GM12878 (cell line): ENCODE results near the gene GPR31. TPM values are rescaled to one million over a fixed set of nuclear protein-coding genes. Genes with fewer than 3 reads are reported as not detected.

Source experiments
- CBFB ChIP-seq: IDR thresholded peaks from 2 replicates; pipeline ENCODE4 v1.6.1; 2016; ENCODE audit warnings: antibody characterized with exemption, low read depth
- CREB1 ChIP-seq: IDR thresholded peaks from 2 replicates; pipeline ENCODE4 v1.6.1; 2012; ENCODE audit warnings: low read depth, mild to moderate bottlenecking, inconsistent platforms
- ELK1 ChIP-seq: IDR thresholded peaks from 2 replicates; pipeline ENCODE4 v1.6.1; 2012; ENCODE audit warnings: low read depth, low read length, improper control_type of control experiment
- HDAC2 ChIP-seq: fragments of 200-600 bp; sonication (generic); IDR thresholded peaks from 2 replicates; pipeline ENCODE4 v1.6.1; 2017
- HDGF ChIP-seq: fragments of 450-650 bp; IDR thresholded peaks from 2 replicates; pipeline ENCODE4 v1.6.1; 2016; ENCODE audit warnings: antibody characterized with exemption
- IKZF2 ChIP-seq, 2 experiments: fragments of 450-650 bp; IDR thresholded peaks; 2 replicates each; pipeline ENCODE4 v1.6.1; 2017; ENCODE audit warnings: mild to moderate bottlenecking in 2 of 2, moderate library complexity in 2 of 2
- JUNB ChIP-seq: IDR thresholded peaks from 2 replicates; pipeline ENCODE4 v1.6.1; 2016; ENCODE audit warnings: antibody characterized with exemption, mild to moderate bottlenecking
- KAT2A ChIP-seq: conservative IDR thresholded peaks from 2 replicates; pipeline ENCODE4 v1.6.1; 2011; ENCODE audit warnings: low read depth, low read length; ENCODE audit not compliant: control insufficient read depth
- MTA3 ChIP-seq: IDR thresholded peaks from 2 replicates; pipeline ENCODE4 v1.6.1; 2012; ENCODE audit warnings: low read length, inconsistent platforms, borderline replicate concordance
- PML ChIP-seq: IDR thresholded peaks from 2 replicates; pipeline ENCODE4 v1.6.1; 2012; ENCODE audit warnings: low read length, inconsistent platforms
- RB1 ChIP-seq: fragments of 450-650 bp; formaldehyde crosslinking; IDR thresholded peaks from 2 replicates; pipeline ENCODE4 v1.6.1; 2017; ENCODE audit warnings: mild to moderate bottlenecking, borderline replicate concordance
- RBBP5 ChIP-seq: fragments of 200-600 bp; sonication (generic); conservative IDR thresholded peaks from 2 replicates; pipeline ENCODE4 v1.6.1; 2016
- RELA ChIP-seq: fragments of 450-650 bp; IDR thresholded peaks from 2 replicates; pipeline ENCODE4 v1.8.0; 2014; ENCODE audit warnings: borderline replicate concordance; ENCODE audit not compliant: partially characterized antibody
- REST ChIP-seq: IDR thresholded peaks from 2 replicates; pipeline ENCODE4 v1.6.1; 2012; ENCODE audit warnings: mild to moderate bottlenecking, low read depth, low read length
- SMAD1 ChIP-seq: fragments of 450-650 bp; IDR thresholded peaks from 2 replicates; pipeline ENCODE4 v1.6.1; 2018; ENCODE audit warnings: mild to moderate bottlenecking, low read depth; ENCODE audit not compliant: partially characterized antibody
- SUZ12 ChIP-seq: fragments of 200-600 bp; sonication (generic); IDR thresholded peaks from one replicate; pipeline ENCODE4 v1.6.1; 2018; ENCODE audit warnings: antibody characterized with exemption, mild to moderate bottlenecking; ENCODE audit not compliant: unreplicated experiment
- USF1 ChIP-seq: IDR thresholded peaks from 2 replicates; pipeline ENCODE4 v1.6.1; 2011; ENCODE audit warnings: borderline replicate concordance, low read depth, mild to moderate bottlenecking, moderate library complexity, mixed read lengths, low read length; ENCODE audit not compliant: insufficient read depth; ENCODE audit errors: extremely low read length
- YBX1 ChIP-seq: fragments of 450-650 bp; IDR thresholded peaks from 2 replicates; pipeline ENCODE4 v1.6.1; 2016; ENCODE audit warnings: antibody characterized with exemption
- ZBTB40 ChIP-seq: fragments of 450-650 bp; IDR thresholded peaks from 2 replicates; pipeline ENCODE4 v1.6.1; 2016; ENCODE audit warnings: mild to moderate bottlenecking, moderate library complexity, borderline replicate concordance
- ZNF24 ChIP-seq: fragments of 450-650 bp; IDR thresholded peaks from 2 replicates; pipeline ENCODE4 v1.6.1; 2017; ENCODE audit warnings: antibody characterized with exemption, mild to moderate bottlenecking
- ZNF274 ChIP-seq: IDR thresholded peaks from one replicate; pipeline ENCODE4 v1.8.0; 2011; ENCODE audit not compliant: insufficient read length, insufficient read depth
- polyA plus RNA-seq, 11 experiments: library from polyadenylated mRNA; depleted of rRNA in 4 of 11; unstranded in 6 of 11; stranded (reverse) in 5 of 11; fragments of >200 nt; fragmentation: Nextera tagmentation in 4 of 11; fragmentation: Illumina TruSeq in 1 of 11; extraction: Ambion mirVana in 4 of 11; extraction: Trizol in 1 of 11; gene quantifications; 1 replicate in 1 of 11; 2 replicates in 10 of 11; pipeline versions ENCODE4 v1.2.1 to v1.2.3, GENCODE V29; 2011 to 2016; ENCODE audit warnings: inconsistent platforms in 2 of 11, missing spikeins in 2 of 11, low read depth in 1 of 11
- total RNA-seq, 4 experiments: library from RNA; depleted of rRNA in 3 of 4; stranded (reverse); fragments of >200 nt in 3 of 4; fragmentation: Illumina TruSeq in 1 of 4; extraction: Trizol in 1 of 4; gene quantifications; 2 replicates each; pipeline versions ENCODE4 v1.2.1 to v1.2.3, GENCODE V29; 2013 to 2021

Gene GPR31
- total and polyA plus RNA-seq, 10 of the 15 experiments (the other 5 are each of a cell fraction or from before 2014, with no cell fraction given), result not detected

GRCh38 chr6:167153521-167153959 is 4.2 kb downstream of the GPR31 start (continued):
- TF ChIP-seq ZBTB40 (no peak), KAT2A (no peak), ELK1 (no peak), RBBP5 (no peak), CREB1 (0 out of 2 replicates have a peak, but pooled peaks have one; percentile 45), USF1 (no peak), HDAC2 (no peak), RB1 (no peak), IKZF2 (IDR thresholded peaks at IDR 0.05) (peak; percentile 83 to 84), ZNF274 (no peak), ZNF24 (no peak), RELA (no peak), YBX1 (no peak), MTA3 (no peak), HDGF (no peak), SMAD1 (peak; percentile 34), REST (no peak), CBFB (0 out of 2 replicates have a peak, but pooled peaks have one; percentile 10), SUZ12 (no peak), PML (no peak), JUNB (peak; percentile 92)
